ENCODE data around the gene ZRSR2. TPM values are rescaled to one million over a fixed set of nuclear protein-coding genes. Genes with fewer than 3 reads are reported as not detected.

ZRSR2 gene
- total and polyA plus RNA-seq, 2 experiments from 2014 or later: 5.2 to 45.1 TPM

GRCh38 chrX:15854712-15855567 lies 64.7 kb downstream of the ZRSR2 start, which contains the start of gene AP1S2:
AP1S2 (minus strand) TSS chrX:15854813; CDS start chrX:15852524, 2,289 bp downstream.
- H3K27ac Mint-ChIP-seq: peak within 1 kb of the TSS; percentile 96
- Histone ChIP-seq H4K20me1 (replicated peaks; ENCODE audit: insufficient read depth) (no peaks in the 10 kb centered on the region; the same call in 1 of the 2 replicates), H2AFZ (peak within 1 kb of the TSS; percentile 38; the same call in 1 of the 2 replicates), H3K9me2 (ENCODE audit: insufficient read depth) (no peaks in the 10 kb centered on the region), H3K27me3 (ENCODE audit: insufficient read depth) (no peaks in the 10 kb centered on the region), H3K4me3 (peak within 1 kb of the TSS; percentile 83), H3K4me1 (ENCODE audit: insufficient read depth) (peaks cover 30% of the 10 kb centered on the region), H3K79me2 (replicated peaks; ENCODE audit: insufficient read depth) (peaks cover 44% of the 10 kb centered on the region), H3K4me2 (peak within 1 kb of the TSS; percentile 88), H3K36me3 (ENCODE audit: insufficient read depth) (peaks cover 6% of the 10 kb centered on the region; the same call in 1 of the 2 replicates), H3K27ac (ENCODE audit: low read depth) (peak within 1 kb of the TSS; percentile 79; the same call in 1 of the 2 replicates), H3F3A (replicated peaks; ENCODE audit: low read depth) (no peaks in the 10 kb centered on the region)
- peak; percentile 88 for DNase-seq (ENCODE audit: low spot score)
- ATAC-seq: peak; percentile 94
- TF ChIP-seq, protein P1, sequence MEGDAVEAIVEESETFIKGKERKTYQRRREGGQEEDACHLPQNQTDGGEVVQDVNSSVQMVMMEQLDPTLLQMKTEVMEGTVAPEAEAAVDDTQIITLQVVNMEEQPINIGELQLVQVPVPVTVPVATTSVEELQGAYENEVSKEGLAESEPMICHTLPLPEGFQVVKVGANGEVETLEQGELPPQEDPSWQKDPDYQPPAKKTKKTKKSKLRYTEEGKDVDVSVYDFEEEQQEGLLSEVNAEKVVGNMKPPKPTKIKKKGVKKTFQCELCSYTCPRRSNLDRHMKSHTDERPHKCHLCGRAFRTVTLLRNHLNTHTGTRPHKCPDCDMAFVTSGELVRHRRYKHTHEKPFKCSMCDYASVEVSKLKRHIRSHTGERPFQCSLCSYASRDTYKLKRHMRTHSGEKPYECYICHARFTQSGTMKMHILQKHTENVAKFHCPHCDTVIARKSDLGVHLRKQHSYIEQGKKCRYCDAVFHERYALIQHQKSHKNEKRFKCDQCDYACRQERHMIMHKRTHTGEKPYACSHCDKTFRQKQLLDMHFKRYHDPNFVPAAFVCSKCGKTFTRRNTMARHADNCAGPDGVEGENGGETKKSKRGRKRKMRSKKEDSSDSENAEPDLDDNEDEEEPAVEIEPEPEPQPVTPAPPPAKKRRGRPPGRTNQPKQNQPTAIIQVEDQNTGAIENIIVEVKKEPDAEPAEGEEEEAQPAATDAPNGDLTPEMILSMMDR (conservative IDR thresholded peaks at IDR 0.05; ENCODE audit: low read depth in 2 of 2): no peak
- TF ChIP-seq POLR2AphosphoS5 (IDR thresholded peaks at IDR 0.05; ENCODE audit: low read depth) (peak; percentile 27; the same call in 1 of the 2 replicates), STAT1 (IDR thresholded peaks at IDR 0.05; ENCODE audit: unreplicated experiment) (no peak), ZNF114 (CRISPR knock-in tag; IDR thresholded peaks at IDR 0.05) (no peak), CREB1 (CRISPR knock-in tag; IDR thresholded peaks at IDR 0.05; ENCODE audit: low read depth) (peak; percentile 53), ETS1 (IDR thresholded peaks at IDR 0.05) (no peak), EZH2 (IDR thresholded peaks at IDR 0.05; ENCODE audit: low read depth, unreplicated experiment) (no peak)
- H3K36me3 Mint-ChIP-seq (ENCODE audit: low read depth): peaks cover 33% of the 10 kb centered on the region
- H3K4me3 Mint-ChIP-seq: peak within 1 kb of the TSS; percentile 92
- peaks cover 29% of the 10 kb centered on the region for H3K4me1 Mint-ChIP-seq
- H3K9me3 Mint-ChIP-seq: no peaks in the 10 kb centered on the region; the same call in 2 of the 3 replicates
- H3K27me3 Mint-ChIP-seq (ENCODE audit: insufficient read depth, low read depth, poor library complexity): peaks cover 3% of the 10 kb centered on the region

- Mint-ChIP-seq H3K36me3 (ENCODE audit: low read depth) (peaks cover 26% of the 10 kb centered on the region), H3K27me3 (ENCODE audit: insufficient read depth, low read depth, poor library complexity) (no peaks in the 10 kb centered on the region), H3K4me3 (peak overlapping the region; percentile 90), H3K27ac (peak overlapping the region; percentile 96), H3K4me1 (peaks cover 23% of the 10 kb centered on the region), H3K9me3 (no peaks in the 10 kb centered on the region; the same call in 2 of the 3 replicates)
- Histone ChIP-seq H2AFZ (0 out of 2 replicates have a peak overlapping the region, but pooled peaks have one; percentile 38), H3F3A (replicated peaks; ENCODE audit: low read depth) (no peaks in the 10 kb centered on the region), H3K27ac (ENCODE audit: low read depth) (peak overlapping the region; percentile 79; the same call in 1 of the 2 replicates), H3K4me2 (peak overlapping the region; percentile 88), H3K9me2 (ENCODE audit: insufficient read depth) (no peaks in the 10 kb centered on the region), H3K27me3 (ENCODE audit: insufficient read depth) (no peaks in the 10 kb centered on the region), H3K79me2 (replicated peaks; ENCODE audit: insufficient read depth) (peaks cover 36% of the 10 kb centered on the region), H4K20me1 (replicated peaks; ENCODE audit: insufficient read depth) (no peaks in the 10 kb centered on the region), H3K4me3 (peak overlapping the region; percentile 83), H3K36me3 (ENCODE audit: insufficient read depth) (peaks cover 6% of the 10 kb centered on the region; the same call in 1 of the 2 replicates), H3K4me1 (ENCODE audit: insufficient read depth) (peaks cover 24% of the 10 kb centered on the region)
- DNase-seq (ENCODE audit: low spot score) (no peak), ATAC-seq (no peak)
- TF ChIP-seq NANOG (IDR thresholded peaks at IDR 0.05; ENCODE audit: borderline replicate concordance) (no peak), ETS1 (IDR thresholded peaks at IDR 0.05) (no peak), ZNF114 (CRISPR knock-in tag; IDR thresholded peaks at IDR 0.05) (no peak), CREB1 (CRISPR knock-in tag; IDR thresholded peaks at IDR 0.05; ENCODE audit: low read depth) (no peak), ZNF331 (CRISPR knock-in tag; IDR thresholded peaks at IDR 0.05; ENCODE audit: low read depth) (no peak), STAT1 (IDR thresholded peaks at IDR 0.05; ENCODE audit: unreplicated experiment) (no peak), POLR2AphosphoS5 (IDR thresholded peaks at IDR 0.05; ENCODE audit: low read depth) (peak; percentile 0; the same call in 1 of the 2 replicates)
- TF ChIP-seq, protein P1 (conservative IDR thresholded peaks at IDR 0.05; ENCODE audit: low read depth in 2 of 2): no peak
Measured at GRCh38 chrX:15855568-15856221, 65.4 kb downstream of the ZRSR2 start.
